Skeletal muscle satellite cell (primary cell): ENCODE data around the gene ZBED3.

Experiments
- H3K27me3 ChIP-seq: 2 replicates; pipeline ENCODE4 v1.7.0; 2013; ENCODE audit warnings: low read length; ENCODE audit not compliant: control insufficient read depth, insufficient read depth
- H3K36me3 ChIP-seq: 2 replicates; pipeline ENCODE4 v1.7.0; 2013; ENCODE audit warnings: mild to moderate bottlenecking, control low read depth, low read length; ENCODE audit not compliant: insufficient read depth
- H3K4me1 ChIP-seq: 2 replicates; pipeline ENCODE4 v1.7.0; 2013; ENCODE audit warnings: low read length; ENCODE audit not compliant: control insufficient read depth, insufficient read depth
- H3K4me2 ChIP-seq: 2 replicates; pipeline ENCODE4 v1.7.0; 2013; ENCODE audit warnings: mild to moderate bottlenecking, low read length
- H3K4me3 ChIP-seq: 2 replicates; pipeline ENCODE4 v1.7.0; 2013; ENCODE audit warnings: low read length
- H3K9ac ChIP-seq: 2 replicates; pipeline ENCODE4 v1.7.0; 2013; ENCODE audit warnings: mild to moderate bottlenecking, low read depth, low read length, moderate library complexity
- H3K9me3 ChIP-seq: replicated peaks from 2 replicates; pipeline ENCODE4 v1.7.0; 2013; ENCODE audit warnings: mild to moderate bottlenecking, control low read depth, low read length
- small RNA-seq: library from RNA; depleted of rRNA; stranded (forward); fragments of <200 nt; gene quantifications from one replicate; pipeline ENCODE3, GENCODE V24; 2012

Gene ZBED3

GRCh38 chr5:77031891-77032290 lies 55.2 kb downstream of the ZBED3 start:
- no peak overlapping the region for H3K4me3 ChIP-seq
- H3K9ac ChIP-seq = no peak overlapping the region
- peak overlapping the region; percentile 79 for H3K4me2 ChIP-seq
- peaks cover 9% of the 10 kb centered on the region for H3K36me3 ChIP-seq
- H3K27me3 ChIP-seq = no peaks in the 10 kb centered on the region
- peaks cover 11% of the 10 kb centered on the region for H3K4me1 ChIP-seq
- no peaks in the 10 kb centered on the region for H3K9me3 ChIP-seq

DNA sequence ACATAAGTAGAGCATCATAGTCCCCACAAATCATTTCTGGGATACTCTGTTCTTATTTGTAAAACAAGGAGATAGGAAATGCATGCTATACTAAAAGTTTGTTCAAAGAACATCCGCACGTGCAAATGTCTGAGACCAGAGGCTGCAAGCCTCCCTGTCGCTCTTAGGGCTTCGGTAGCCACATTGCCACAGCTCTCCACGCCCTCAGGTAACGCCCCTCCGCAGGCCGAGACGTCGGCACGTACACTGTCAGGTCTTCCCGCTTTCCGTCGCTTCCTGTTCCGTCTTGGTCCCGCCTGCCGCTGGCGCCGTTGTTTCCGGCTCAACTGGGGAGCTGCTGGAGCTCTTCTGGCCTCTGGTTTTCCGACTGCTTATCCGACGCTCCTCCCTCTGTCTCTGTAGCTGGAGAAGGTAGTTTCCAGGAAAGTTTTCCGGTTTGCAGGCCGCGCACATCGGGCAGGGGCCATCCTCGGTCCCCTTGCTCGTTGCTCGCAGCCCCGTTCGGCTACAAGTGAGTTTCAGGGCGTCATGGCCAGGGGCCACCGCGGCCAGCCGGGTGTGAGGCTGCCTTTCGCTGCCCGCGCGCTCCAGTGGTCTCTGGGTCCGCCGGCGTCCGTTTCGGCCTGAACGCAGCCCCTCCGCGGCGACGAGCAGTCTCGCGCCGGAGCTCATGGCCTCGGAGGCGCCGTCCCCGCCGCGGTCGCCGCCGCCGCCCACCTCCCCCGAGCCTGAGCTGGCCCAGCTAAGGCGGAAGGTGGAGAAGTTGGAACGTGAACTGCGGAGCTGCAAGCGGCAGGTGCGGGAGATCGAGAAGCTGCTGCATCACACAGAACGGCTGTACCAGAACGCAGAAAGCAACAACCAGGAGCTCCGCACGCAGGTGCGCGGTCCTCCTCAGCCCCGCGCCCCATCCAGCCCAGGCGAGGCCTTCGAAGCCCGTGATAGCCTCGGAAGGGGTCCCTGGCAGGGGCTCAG lies 56.7 kb downstream of the ZBED3 start, which contains the start of gene AGGF1:
Gene AGGF1, plus strand, starts transcription at position 308 of the 975 bp plus-strand sequence. Its CDS starts 363 bp downstream, at position 671.
- no peaks in the 10 kb centered on the region for H3K9me3 ChIP-seq
- H3K4me2 ChIP-seq = peak within 1 kb of the TSS; percentile 79
- peak within 1 kb of the TSS; percentile 98 for H3K9ac ChIP-seq
- H3K4me3 ChIP-seq = peak within 1 kb of the TSS; percentile 90
- peaks cover 5% of the 10 kb centered on the region for H3K27me3 ChIP-seq
- peaks cover under 1% of the 10 kb centered on the region for H3K36me3 ChIP-seq
- peaks cover 11% of the 10 kb centered on the region for H3K4me1 ChIP-seq

GRCh38 chr5:77029376-77029885 lies 57.7 kb downstream of the ZBED3 start:
- Histone ChIP-seq H3K4me1 (peaks cover 11% of the 10 kb centered on the region), H3K4me3 (peak overlapping the region; percentile 90), H3K27me3 (peaks cover 11% of the 10 kb centered on the region), H3K9ac (peak overlapping the region; percentile 98), H3K9me3 (no peaks in the 10 kb centered on the region), H3K36me3 (no peaks in the 10 kb centered on the region), H3K4me2 (peak overlapping the region; percentile 79)

GRCh38 chr5:77028631-77029375 lies 58.3 kb downstream of the ZBED3 start:
- H3K9me3 ChIP-seq = no peaks in the 10 kb centered on the region

DNA sequence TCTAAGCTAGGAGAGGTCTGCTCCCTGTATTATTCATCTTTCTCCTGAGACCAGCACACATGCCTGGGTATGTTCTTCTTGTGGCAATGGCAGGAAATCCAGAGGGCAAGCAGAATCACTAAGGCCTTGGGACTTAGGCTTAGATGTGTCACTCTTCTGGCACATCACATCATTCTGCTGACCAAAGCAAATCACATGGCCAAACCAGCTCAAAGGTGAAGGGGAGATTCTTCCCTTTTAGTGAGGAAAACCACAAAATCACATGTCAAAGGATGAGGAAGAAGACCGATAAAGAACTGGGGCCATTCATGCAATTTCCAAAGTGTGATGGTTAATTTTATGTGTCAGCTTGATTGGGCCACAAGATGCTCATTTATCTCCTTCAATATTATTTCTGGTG lies 62.6 kb downstream of the ZBED3 start:
- no peaks in the 10 kb centered on the region for H3K4me1 ChIP-seq
- no peak overlapping the region for H3K4me3 ChIP-seq
- no peak overlapping the region for H3K9ac ChIP-seq
- no peak overlapping the region for H3K4me2 ChIP-seq
- H3K36me3 ChIP-seq = no peaks in the 10 kb centered on the region
- H3K27me3 ChIP-seq = peaks cover 47% of the 10 kb centered on the region
- H3K9me3 ChIP-seq = no peaks in the 10 kb centered on the region

More at GRCh38 chr5:77028631-77029375, 58.3 kb downstream of the ZBED3 start:
- Histone ChIP-seq H3K4me3 (no peak overlapping the region), H3K27me3 (peaks cover 15% of the 10 kb centered on the region), H3K9ac (no peak overlapping the region), H3K36me3 (no peaks in the 10 kb centered on the region), H3K4me1 (peaks cover 11% of the 10 kb centered on the region), H3K4me2 (no peak overlapping the region)

GRCh38 chr5:77022511-77023417 lies 64.3 kb downstream of the ZBED3 start:
- Histone ChIP-seq H3K9ac (no peak overlapping the region), H3K4me3 (no peak overlapping the region), H3K4me2 (no peak overlapping the region), H3K9me3 (no peaks in the 10 kb centered on the region), H3K4me1 (no peaks in the 10 kb centered on the region), H3K36me3 (no peaks in the 10 kb centered on the region), H3K27me3 (peaks cover 53% of the 10 kb centered on the region)

Small RNA genes within 50 kb of the gene (small RNA-seq; reads per million reads assigned to genes)
- 4.0 reads per million, percentile 82 among the genes with 10 or more reads in this experiment for gene SNORA47
